Measurements from ENCODE around the gene KDM5A.
"Not testable (repeated sequence)": the region's sequence is repeated elsewhere in the genome, so short reads cannot be mapped to it uniquely, and the experiment has no call there.

The KDM5A gene

GRCh38 chr12:332581-333205 is 56.4 kb downstream of the KDM5A start:
- no peak for DNase-seq

GRCh38 chr12:331287-331686 is 57.8 kb downstream of the KDM5A start:
- DNase-seq: no peak

GRCh38 chr12:325906-326305 is 63.2 kb downstream of the KDM5A start:
- DNase-seq: no peak

- DNase-seq: no peak
Observed at GRCh38 chr12:323507-323906, 65.6 kb downstream of the KDM5A start.

GRCh38 chr12:321606-322326 is 67.4 kb downstream of the KDM5A start:
- no peak for DNase-seq

- no peak for DNase-seq
Observed at GRCh38 chr12:318759-319515, 70.2 kb downstream of the KDM5A start.

- DNase-seq: no peak
Observed at GRCh38 chr12:308511-308910, 80.6 kb downstream of the KDM5A start.

- no peak for DNase-seq
Observed at GRCh38 chr12:307406-307805, 81.7 kb downstream of the KDM5A start.

- no peak for DNase-seq
Observed at GRCh38 chr12:304805-305204, 84.3 kb downstream of the KDM5A start.

GRCh38 chr12:302766-303165 is 86.4 kb downstream of the KDM5A start:
- DNase-seq: not testable (repeated sequence)

- not testable (repeated sequence) for DNase-seq
Observed at GRCh38 chr12:300166-300565, 89.0 kb downstream of the KDM5A start.

- not testable (repeated sequence) for DNase-seq
Observed at GRCh38 chr12:299511-299910, 89.6 kb downstream of the KDM5A start.

- DNase-seq: not testable (repeated sequence)
Observed at GRCh38 chr12:298059-298458, 91.1 kb downstream of the KDM5A start.

GRCh38 chr12:295132-295531 is 94.0 kb downstream of the KDM5A start:
- no peak for DNase-seq

GRCh38 chr12:293199-293598 is 95.9 kb downstream of the KDM5A start:
- no peak for DNase-seq

- no peak for DNase-seq
Observed at GRCh38 chr12:292186-292585, 96.9 kb downstream of the KDM5A start.

- DNase-seq: no peak
Observed at GRCh38 chr12:291153-291723, 97.9 kb downstream of the KDM5A start.

- no peak for DNase-seq
Observed at GRCh38 chr12:288687-289086, 100.4 kb downstream of the KDM5A start.

- no peak for DNase-seq
Observed at GRCh38 chr12:286531-287300, 102.4 kb downstream of the KDM5A start.

GRCh38 chr12:278046-278445 is 111.1 kb downstream of the KDM5A start:
- DNase-seq: no peak

- no peak for DNase-seq
Observed at GRCh38 chr12:275812-276211, 113.3 kb downstream of the KDM5A start.

GRCh38 chr12:273382-273781 is 115.7 kb downstream of the KDM5A start:
- DNase-seq: no peak

- no peak for DNase-seq
Observed at GRCh38 chr12:272942-273341, 116.2 kb downstream of the KDM5A start.

Measured in islet precursor cell (in vitro differentiated cells).